ENCODE data around the gene VPS39.

- no peak for TF ChIP-seq CTCF (IDR thresholded peaks at IDR 0.05)
- no peak for TF ChIP-seq POLR2A (IDR thresholded peaks at IDR 0.05)
- no peak for TF ChIP-seq EP300 (IDR thresholded peaks at IDR 0.05; ENCODE audit: low read depth)
Observed at GRCh38 chr15:42128476-42128875, 79.6 kb downstream of the VPS39 start.
